CD14-positive monocyte (primary cell): Measurements from ENCODE around the gene ITPKB. TPM values are rescaled to one million over a fixed set of nuclear protein-coding genes. Genes with fewer than 3 reads are reported as not detected.

Experiments used
- DNase-seq, 3 donors: peaks; one replicate each; pipeline ENCODE4 v3.0.0-alpha.2; 2011 to 2022
- H2AFZ ChIP-seq: 2 replicates; pipeline ENCODE4 v1.6.0; 2012; ENCODE audit warnings: mild to moderate bottlenecking, low read depth, low read length, inconsistent platforms; ENCODE audit not compliant: insufficient read depth, poor library complexity, severe bottlenecking
- H3K27ac ChIP-seq, 2 donors: 1 replicate in 1 of 2; 2 replicates in 1 of 2; pipeline ENCODE4 v1.5.1; 2012 to 2013; ENCODE audit warnings: low read length in 2 of 2, control low read depth in 1 of 2, inconsistent platforms in 1 of 2, low read depth in 1 of 2, mild to moderate bottlenecking in 1 of 2
- H3K27me3 ChIP-seq, 2 donors: one replicate each; pipeline versions ENCODE4 v1.6.0 to v1.6.1; 2011 to 2013; ENCODE audit warnings: low read length in 2 of 2; ENCODE audit not compliant: control insufficient read depth in 2 of 2, insufficient read depth in 2 of 2
- H3K36me3 ChIP-seq, 2 donors: replicated peaks in 1 of 2; 1 replicate in 1 of 2; 2 replicates in 1 of 2; pipeline versions ENCODE4 v1.5.1 to v1.6.1; 2012 to 2013; ENCODE audit warnings: low read length in 2 of 2, control low read depth in 1 of 2, inconsistent platforms in 1 of 2, mild to moderate bottlenecking in 1 of 2; ENCODE audit not compliant: insufficient read depth in 2 of 2, control insufficient read depth in 1 of 2
- H3K4me1 ChIP-seq, 2 donors: 1 replicate in 1 of 2; 2 replicates in 1 of 2; pipeline versions ENCODE4 v1.5.1 to v1.6.1; 2012 to 2013; ENCODE audit warnings: low read length in 2 of 2, control low read depth in 1 of 2, inconsistent platforms in 1 of 2, mild to moderate bottlenecking in 1 of 2, moderate library complexity in 1 of 2; ENCODE audit not compliant: insufficient read depth in 2 of 2, control insufficient read depth in 1 of 2
- H3K4me2 ChIP-seq: replicated peaks from 2 replicates; pipeline ENCODE3; 2012; ENCODE audit warnings: low read length, moderate library complexity, mild to moderate bottlenecking; ENCODE audit not compliant: poor library complexity, severe bottlenecking; ENCODE audit errors: extremely low read depth
- H3K4me3 ChIP-seq, 3 experiments: fragments of 200-600 bp in 1 of 3; sonication (generic) in 1 of 3; replicated peaks in 1 of 3; 1 replicate in 2 of 3; 2 replicates in 1 of 3; pipeline ENCODE4 v1.5.1; 2011 to 2013; ENCODE audit warnings: low read length in 3 of 3, mild to moderate bottlenecking in 3 of 3, control low read depth in 2 of 3, low read depth in 2 of 3, inconsistent platforms in 1 of 3, moderate library complexity in 1 of 3
- H3K79me2 ChIP-seq: 2 replicates; pipeline ENCODE4 v1.6.0; 2012; ENCODE audit warnings: mild to moderate bottlenecking, control low read depth, inconsistent platforms, low read length, moderate library complexity; ENCODE audit not compliant: insufficient read depth
- H3K9ac ChIP-seq: 2 replicates; pipeline ENCODE4 v1.6.0; 2017; ENCODE audit warnings: low read length, mild to moderate bottlenecking; ENCODE audit not compliant: insufficient read depth, poor library complexity, severe bottlenecking
- H3K9me3 ChIP-seq, 2 donors: replicated peaks in 1 of 2; 1 replicate in 1 of 2; 2 replicates in 1 of 2; pipeline versions ENCODE4 v1.5.1 to v1.6.1; 2012 to 2013; ENCODE audit warnings: low read length in 2 of 2, control low read depth in 1 of 2; ENCODE audit not compliant: control insufficient read depth in 1 of 2, insufficient read depth in 1 of 2
- H4K20me1 ChIP-seq: 2 replicates; pipeline ENCODE4 v1.6.0; 2012; ENCODE audit warnings: mild to moderate bottlenecking, low read length, control low read depth, moderate library complexity; ENCODE audit not compliant: insufficient read depth
- H3K27ac Mint-ChIP-seq, 7 donors: one replicate each; pipeline ENCODE4 v1.8.0; 2020; ENCODE audit warnings: mild to moderate bottlenecking in 7 of 7, mixed read lengths in 7 of 7, moderate library complexity in 6 of 7, inconsistent platforms in 2 of 7
- H3K27me3 Mint-ChIP-seq, 3 donors: one replicate each; pipeline ENCODE4 v1.8.0; 2021 to 2022; ENCODE audit warnings: low read depth in 3 of 3, mild to moderate bottlenecking in 3 of 3, mixed read lengths in 3 of 3, moderate library complexity in 3 of 3, inconsistent platforms in 1 of 3
- H3K36me3 Mint-ChIP-seq, 2 donors: one replicate each; pipeline ENCODE4 v1.8.0; 2020; ENCODE audit warnings: mixed read lengths in 2 of 2, inconsistent platforms in 1 of 2, mild to moderate bottlenecking in 1 of 2
- H3K4me1 Mint-ChIP-seq: one replicate; pipeline ENCODE4 v1.8.0; 2020; ENCODE audit warnings: mild to moderate bottlenecking, mixed read lengths
- H3K4me3 Mint-ChIP-seq, 2 donors: one replicate each; pipeline ENCODE4 v1.8.0; 2020; ENCODE audit warnings: mild to moderate bottlenecking in 2 of 2, mixed read lengths in 2 of 2, moderate library complexity in 1 of 2
- H3K9me3 Mint-ChIP-seq, 7 donors: one replicate each; pipeline ENCODE4 v1.8.0; 2020 to 2022; ENCODE audit warnings: mixed read lengths in 7 of 7, mild to moderate bottlenecking in 6 of 7, moderate library complexity in 6 of 7, inconsistent platforms in 2 of 7
- WGBS: methylation state at CpG from one replicate; pipeline ENCODE4 v1.1.5; 2013; ENCODE audit warnings: missing lambda C conversion rate; ENCODE audit not compliant: insufficient coverage; 5-methylcytosine and 5-hydroxymethylcytosine counted together
- intact Hi-C, 2 donors: fragments of 100-400 bp; cut with micrococcal nuclease; formaldehyde crosslinking; loops; one replicate each; pipeline versions ENCODE4 v1.15.0 to v1.15.1; 2023
- polyA plus RNA-seq, 3 donors: library from polyadenylated mRNA; depleted of rRNA in 1 of 3; unstranded in 2 of 3; stranded (reverse) in 1 of 3; fragments of 300-500 nt in 2 of 3; fragments of >200 nt in 1 of 3; fragmentation: Illumina TruSeq in 2 of 3; gene quantifications; 1 replicate in 2 of 3; 2 replicates in 1 of 3; pipeline ENCODE4 v1.2.3, GENCODE V29; 2012 to 2021
- TF ChIP-seq, protein P1 (sequence below): fragments of 200-600 bp; IDR thresholded peaks from one replicate; pipeline ENCODE4 v1.8.0; 2022; ENCODE audit warnings: antibody characterized with exemption, mild to moderate bottlenecking

The ITPKB gene
- polyA plus RNA-seq, 3 donors = 7.3 to 14.4 (median 10.2) TPM

DNA sequence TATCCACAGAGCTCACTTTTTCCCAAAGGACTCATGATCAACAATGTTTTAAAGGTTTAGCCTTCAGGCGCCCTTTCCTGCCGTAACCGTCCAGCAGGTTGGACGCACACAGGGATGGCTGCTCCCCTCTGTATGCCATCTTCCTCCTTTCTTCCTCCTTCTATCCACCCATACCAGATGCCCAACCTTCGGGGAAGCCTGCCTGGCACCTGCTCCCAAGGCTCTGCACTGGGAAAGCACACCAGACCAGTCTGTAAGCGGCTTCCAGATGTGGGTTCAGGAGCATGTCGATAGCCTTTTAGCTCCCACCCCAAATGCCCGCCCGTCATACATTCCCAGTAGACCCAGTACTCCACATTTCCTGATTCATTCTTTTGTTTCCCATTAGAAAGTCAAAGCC is 137.6 kb downstream of the ITPKB start:
- Histone ChIP-seq H3K36me3 (no peaks in the 10 kb centered on the region), H2AFZ (no peak overlapping the region), H3K27me3 (no peaks in the 10 kb centered on the region), H3K4me3 (no peak overlapping the region), H3K9ac (no peak overlapping the region), H3K9me3 (no peaks in the 10 kb centered on the region), H3K4me2 (no peak overlapping the region), H3K27ac (no peak overlapping the region), H3K4me1 (no peaks in the 10 kb centered on the region), H4K20me1 (no peaks in the 10 kb centered on the region), H3K79me2 (no peaks in the 10 kb centered on the region)
- TF ChIP-seq, protein P1, sequence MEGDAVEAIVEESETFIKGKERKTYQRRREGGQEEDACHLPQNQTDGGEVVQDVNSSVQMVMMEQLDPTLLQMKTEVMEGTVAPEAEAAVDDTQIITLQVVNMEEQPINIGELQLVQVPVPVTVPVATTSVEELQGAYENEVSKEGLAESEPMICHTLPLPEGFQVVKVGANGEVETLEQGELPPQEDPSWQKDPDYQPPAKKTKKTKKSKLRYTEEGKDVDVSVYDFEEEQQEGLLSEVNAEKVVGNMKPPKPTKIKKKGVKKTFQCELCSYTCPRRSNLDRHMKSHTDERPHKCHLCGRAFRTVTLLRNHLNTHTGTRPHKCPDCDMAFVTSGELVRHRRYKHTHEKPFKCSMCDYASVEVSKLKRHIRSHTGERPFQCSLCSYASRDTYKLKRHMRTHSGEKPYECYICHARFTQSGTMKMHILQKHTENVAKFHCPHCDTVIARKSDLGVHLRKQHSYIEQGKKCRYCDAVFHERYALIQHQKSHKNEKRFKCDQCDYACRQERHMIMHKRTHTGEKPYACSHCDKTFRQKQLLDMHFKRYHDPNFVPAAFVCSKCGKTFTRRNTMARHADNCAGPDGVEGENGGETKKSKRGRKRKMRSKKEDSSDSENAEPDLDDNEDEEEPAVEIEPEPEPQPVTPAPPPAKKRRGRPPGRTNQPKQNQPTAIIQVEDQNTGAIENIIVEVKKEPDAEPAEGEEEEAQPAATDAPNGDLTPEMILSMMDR = no peak
- intact Hi-C loops = no loop called here
- peaks cover 0 to 1% (median 0%) of the 10 kb centered on the region in 7 donors for H3K9me3 Mint-ChIP-seq
- no peak overlapping the region for H3K4me3 Mint-ChIP-seq
- DNase-seq = no peak
- H3K36me3 Mint-ChIP-seq = no peaks in the 10 kb centered on the region
- peaks cover 2 to 5% (median 3%) of the 10 kb centered on the region in 3 donors for H3K27me3 Mint-ChIP-seq
- no peaks in the 10 kb centered on the region for H3K4me1 Mint-ChIP-seq
- H3K27ac Mint-ChIP-seq = no peak overlapping the region
- 98% methylated on average over 5 of the region's 9 CpGs for WGBS

DNA sequence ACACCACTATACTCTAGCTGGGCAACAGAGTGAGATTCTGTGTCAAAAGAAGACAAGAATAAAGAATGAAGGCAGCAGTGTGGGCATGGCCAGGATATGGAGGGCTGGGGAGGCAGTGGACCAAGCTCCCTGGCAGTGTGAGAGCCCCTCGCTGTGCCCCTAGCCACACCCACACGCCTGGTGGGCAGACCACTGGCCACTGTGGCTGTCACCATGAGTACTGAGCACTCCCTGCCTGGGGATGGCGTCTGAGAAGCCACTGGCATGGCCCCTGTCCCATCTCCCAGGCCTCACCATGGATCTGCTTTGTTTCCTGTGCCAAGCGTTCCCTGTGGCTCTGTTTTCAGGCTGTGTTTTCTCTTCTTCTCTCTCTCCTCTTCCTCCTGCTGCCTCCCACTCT is 138.8 kb downstream of the ITPKB start:
- H3K79me2 ChIP-seq = no peaks in the 10 kb centered on the region
- no peaks in the 10 kb centered on the region for H4K20me1 ChIP-seq
- H3K9me3 ChIP-seq = no peaks in the 10 kb centered on the region
- H2AFZ ChIP-seq = no peak overlapping the region
- DNase-seq = no peak
- no peak overlapping the region for H3K4me3 Mint-ChIP-seq
- WGBS = 90% methylated on average over 4 of the region's 4 CpGs
- H3K27ac ChIP-seq = no peak overlapping the region
- intact Hi-C loops = no loop called here
- H3K4me3 ChIP-seq = no peak overlapping the region
- H3K36me3 ChIP-seq = no peaks in the 10 kb centered on the region
- peaks cover 5 to 6% (median 5%) of the 10 kb centered on the region in 3 donors for H3K27me3 Mint-ChIP-seq
- peak overlapping the region in 1 of 7 donors; percentile 20 for H3K27ac Mint-ChIP-seq
- no peaks in the 10 kb centered on the region for H3K4me1 ChIP-seq
- no peaks in the 10 kb centered on the region for H3K27me3 ChIP-seq
- TF ChIP-seq, protein P1 = no peak
- no peaks in the 10 kb centered on the region for H3K4me1 Mint-ChIP-seq
- H3K9me3 Mint-ChIP-seq = peaks cover 0 to 2% (median under 1%) of the 10 kb centered on the region in 7 donors
- H3K9ac ChIP-seq = no peak overlapping the region
- H3K4me2 ChIP-seq = no peak overlapping the region
- H3K36me3 Mint-ChIP-seq = no peaks in the 10 kb centered on the region
